Stomach (tissue), 9 donors: Measurements from ENCODE around the gene CACNA1I. TPM values are rescaled to one million over a fixed set of nuclear protein-coding genes. Genes with fewer than 3 reads are reported as not detected.

ENCODE experiments used
- DNase-seq, 2 donors: peaks; one replicate each; pipeline versions ENCODE4 v3.0.0 to v3.0.0-alpha.2; 2013 to 2019
- H3K27ac ChIP-seq, 5 donors: fragments of 200-600 bp in 4 of 5; sonication (generic) in 4 of 5; one replicate each; pipeline ENCODE4 v1.5.1; 2013 to 2019; ENCODE audit warnings: mild to moderate bottlenecking in 1 of 5, moderate library complexity in 1 of 5
- H3K27me3 ChIP-seq, 3 donors: fragments of 200-600 bp; sonication (generic); one replicate each; pipeline ENCODE4 v1.5.1; 2017 to 2019; ENCODE audit warnings: mixed run types in 1 of 3
- H3K36me3 ChIP-seq, 4 donors: fragments of 200-600 bp; sonication (generic); 1 replicate in 3 of 4; 2 replicates in 1 of 4; pipeline ENCODE4 v1.5.1; 2016 to 2019
- H3K4me1 ChIP-seq, 4 donors: fragments of 200-600 bp; sonication (generic); one replicate each; pipeline ENCODE4 v1.5.1; 2016 to 2019
- H3K4me3 ChIP-seq, 4 donors: fragments of 200-600 bp; sonication (generic) in 3 of 4; one replicate each; pipeline ENCODE4 v1.5.1; 2016 to 2019; ENCODE audit warnings: mild to moderate bottlenecking in 1 of 4
- H3K9me3 ChIP-seq, 4 donors: fragments of 200-600 bp; sonication (generic); one replicate each; pipeline ENCODE4 v1.5.1; 2016 to 2019
- EP300 ChIP-seq: sonication (generic); formaldehyde crosslinking; IDR thresholded peaks from one replicate; pipeline ENCODE4 v1.6.1; 2017; ENCODE audit warnings: antibody characterized with exemption
- POLR2A ChIP-seq, 4 donors: fragments of 450-650 bp; IDR thresholded peaks; one replicate each; pipeline ENCODE4 v1.6.1; 2016; ENCODE audit warnings: antibody characterized with exemption in 4 of 4, control low read depth in 2 of 4, mild to moderate bottlenecking in 1 of 4, moderate library complexity in 1 of 4
- POLR2AphosphoS5 ChIP-seq, 3 donors: sonication (generic); formaldehyde crosslinking; IDR thresholded peaks; one replicate each; pipeline ENCODE4 v1.6.1; 2016; ENCODE audit warnings: antibody characterized with exemption in 3 of 3
- WGBS, 5 donors: extraction: QIAGEN DNeasy Blood & Tissue Kit in 3 of 5; methylation state at CpG; one replicate each; pipeline versions ENCODE4 v1.1.5 to v1.1.7; 2013 to 2018; 5-methylcytosine and 5-hydroxymethylcytosine counted together
- intact Hi-C: fragments of 100-400 bp; cut with DNase I; formaldehyde crosslinking; loops from one replicate; pipeline ENCODE4 v1.15.1; 2023; ENCODE audit warnings: low total_unique reads
- polyA plus RNA-seq, 3 donors: library from polyadenylated mRNA; stranded (reverse); fragments of 200-250 nt; gene quantifications; one replicate each; pipeline ENCODE4 v1.2.3, GENCODE V29; 2013
- total RNA-seq, 5 donors: library from RNA; depleted of rRNA; stranded (reverse); fragments of >200 nt; gene quantifications; one replicate each; pipeline versions ENCODE4 v1.1.0 to v1.2.3, GENCODE V29; 2014 to 2016
- TF ChIP-seq, protein P1 (sequence below), 7 experiments: fragments of 450-650 bp in 4 of 7; fragments of 200-600 bp in 3 of 7; sonication (generic) in 3 of 7; IDR thresholded peaks; one replicate each; pipeline ENCODE4 v1.5.1; 2016 to 2019; ENCODE audit warnings: antibody characterized with exemption in 7 of 7, control low read depth in 2 of 7, mild to moderate bottlenecking in 1 of 7
- donor health status: healthy with polysubstance abuse.
- donor health status: Bipolar disorder and iron deficiency.
- donor health status: healthy.

The CACNA1I gene
- total and polyA plus RNA-seq, 8 donors = 0.06 to 4.0 (median 0.22) TPM; not detected in 2

DNA sequence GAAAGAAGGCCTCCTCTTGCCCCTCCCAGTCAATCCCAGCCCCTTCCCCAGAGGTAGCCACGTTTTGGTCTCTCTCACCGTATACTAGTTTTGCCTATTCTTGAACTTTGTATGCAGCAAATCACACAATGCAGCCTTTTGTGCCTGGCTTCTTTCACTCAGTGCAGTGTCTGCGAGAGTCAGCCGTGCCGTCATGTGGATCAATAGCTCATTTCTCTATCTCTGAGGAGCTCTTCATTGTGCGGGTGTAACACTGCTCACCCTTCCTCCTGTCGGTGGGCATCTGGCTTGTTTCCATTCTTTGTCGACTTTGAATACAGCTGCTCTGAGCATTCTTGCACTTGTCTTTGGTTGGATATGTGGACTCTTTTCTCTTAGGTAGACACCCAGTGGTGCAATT lies 146.5 kb downstream of the CACNA1I start:
- TF ChIP-seq, protein P1, sequence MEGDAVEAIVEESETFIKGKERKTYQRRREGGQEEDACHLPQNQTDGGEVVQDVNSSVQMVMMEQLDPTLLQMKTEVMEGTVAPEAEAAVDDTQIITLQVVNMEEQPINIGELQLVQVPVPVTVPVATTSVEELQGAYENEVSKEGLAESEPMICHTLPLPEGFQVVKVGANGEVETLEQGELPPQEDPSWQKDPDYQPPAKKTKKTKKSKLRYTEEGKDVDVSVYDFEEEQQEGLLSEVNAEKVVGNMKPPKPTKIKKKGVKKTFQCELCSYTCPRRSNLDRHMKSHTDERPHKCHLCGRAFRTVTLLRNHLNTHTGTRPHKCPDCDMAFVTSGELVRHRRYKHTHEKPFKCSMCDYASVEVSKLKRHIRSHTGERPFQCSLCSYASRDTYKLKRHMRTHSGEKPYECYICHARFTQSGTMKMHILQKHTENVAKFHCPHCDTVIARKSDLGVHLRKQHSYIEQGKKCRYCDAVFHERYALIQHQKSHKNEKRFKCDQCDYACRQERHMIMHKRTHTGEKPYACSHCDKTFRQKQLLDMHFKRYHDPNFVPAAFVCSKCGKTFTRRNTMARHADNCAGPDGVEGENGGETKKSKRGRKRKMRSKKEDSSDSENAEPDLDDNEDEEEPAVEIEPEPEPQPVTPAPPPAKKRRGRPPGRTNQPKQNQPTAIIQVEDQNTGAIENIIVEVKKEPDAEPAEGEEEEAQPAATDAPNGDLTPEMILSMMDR (IDR thresholded peaks at IDR 0.05) = no peak
- no peak for TF ChIP-seq POLR2A (IDR thresholded peaks at IDR 0.05)

DNA sequence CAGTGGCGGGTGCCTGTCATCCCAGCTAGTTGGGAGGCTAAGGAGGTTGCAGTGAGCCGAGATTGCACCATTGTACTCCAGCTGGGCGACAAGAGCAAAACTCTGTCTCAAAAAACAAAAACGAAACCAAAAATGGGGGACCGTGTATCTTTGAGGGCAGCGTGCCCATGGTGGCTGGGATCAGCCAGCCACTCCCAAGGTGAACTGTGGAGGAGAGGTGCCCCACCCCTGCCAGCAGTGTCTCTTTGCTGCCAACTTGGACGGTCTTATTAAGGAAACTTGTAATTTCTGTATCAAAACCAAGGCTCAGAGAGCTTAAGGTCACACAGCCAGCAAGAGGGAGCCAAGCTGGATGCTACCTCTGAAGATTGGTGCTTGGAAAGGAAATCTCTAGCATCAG lies 147.7 kb downstream of the CACNA1I start:
- 69 to 78% (median 75%) methylated on average over 7 of the region's 7 CpGs for WGBS, 5 donors
- intact Hi-C loops = no loop called here
- H3K36me3 ChIP-seq = no peaks in the 10 kb centered on the region
- DNase-seq = no peak
- H3K27ac ChIP-seq = no peak overlapping the region
- TF ChIP-seq, protein P1 (IDR thresholded peaks at IDR 0.05) = no peak
- TF ChIP-seq EP300 = no peak
- TF ChIP-seq POLR2A (IDR thresholded peaks at IDR 0.05) = no peak
- TF ChIP-seq POLR2AphosphoS5 (IDR thresholded peaks at IDR 0.05) = no peak
- peaks cover 0 to 38% (median 4%) of the 10 kb centered on the region in 3 donors for H3K27me3 ChIP-seq
- no peaks in the 10 kb centered on the region for H3K4me1 ChIP-seq
- no peaks in the 10 kb centered on the region for H3K9me3 ChIP-seq
- H3K4me3 ChIP-seq = no peak overlapping the region

More for the DNA sequence above, 146.5 kb downstream of the CACNA1I start:
- Histone ChIP-seq H3K36me3 (no peaks in the 10 kb centered on the region), H3K4me1 (no peaks in the 10 kb centered on the region), H3K9me3 (no peaks in the 10 kb centered on the region), H3K27ac (no peak overlapping the region), H3K4me3 (no peak overlapping the region), H3K27me3 (peaks cover 0 to 45% (median 7%) of the 10 kb centered on the region in 3 donors)
- WGBS, 5 donors = 60 to 78% (median 73%) methylated on average over 8 of the region's 8 CpGs
- no peak for DNase-seq
- intact Hi-C loops = no loop called here

DNA sequence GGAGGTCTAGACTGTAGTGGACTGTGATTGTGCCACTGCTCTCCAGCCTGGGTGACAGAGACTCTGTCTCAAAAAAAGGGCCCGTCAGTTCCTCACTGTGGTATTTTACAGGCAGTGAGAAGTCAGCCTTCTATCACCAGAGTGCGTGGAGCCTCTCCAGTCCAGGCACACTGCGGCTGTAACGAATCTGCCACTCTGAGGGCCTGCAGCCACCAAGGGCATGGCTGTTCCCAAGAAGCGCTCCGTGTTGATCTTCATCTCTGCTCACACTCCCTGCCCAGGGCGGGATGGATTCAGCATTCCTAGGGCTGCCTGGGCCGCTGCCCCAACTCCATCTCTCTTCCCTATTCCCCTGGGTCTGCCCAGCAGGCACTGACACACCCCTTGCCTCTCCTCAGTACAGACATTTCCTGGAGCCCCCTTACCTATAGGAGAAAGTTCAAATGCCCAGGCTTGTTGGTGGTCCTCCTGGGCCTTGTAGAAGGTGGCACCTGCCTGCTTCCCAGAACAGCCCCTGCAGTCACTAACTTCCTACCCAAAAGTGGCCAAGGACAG lies 148.4 kb downstream of the CACNA1I start:
- WGBS, 5 donors = 86 to 92% (median 91%) methylated on average over 8 of the region's 8 CpGs
- intact Hi-C loops = no loop called here
- TF ChIP-seq EP300 = no peak
- no peak for TF ChIP-seq POLR2AphosphoS5 (IDR thresholded peaks at IDR 0.05)
- TF ChIP-seq, protein P1 (IDR thresholded peaks at IDR 0.05) = no peak
- no peak for TF ChIP-seq POLR2A (IDR thresholded peaks at IDR 0.05)
- DNase-seq = no peak
- no peak overlapping the region for H3K27ac ChIP-seq
- H3K36me3 ChIP-seq = no peaks in the 10 kb centered on the region
- H3K4me1 ChIP-seq = no peaks in the 10 kb centered on the region
- H3K27me3 ChIP-seq = peaks cover 0 to 35% (median 4%) of the 10 kb centered on the region in 3 donors
- no peaks in the 10 kb centered on the region for H3K9me3 ChIP-seq
- H3K4me3 ChIP-seq = no peak overlapping the region

DNA sequence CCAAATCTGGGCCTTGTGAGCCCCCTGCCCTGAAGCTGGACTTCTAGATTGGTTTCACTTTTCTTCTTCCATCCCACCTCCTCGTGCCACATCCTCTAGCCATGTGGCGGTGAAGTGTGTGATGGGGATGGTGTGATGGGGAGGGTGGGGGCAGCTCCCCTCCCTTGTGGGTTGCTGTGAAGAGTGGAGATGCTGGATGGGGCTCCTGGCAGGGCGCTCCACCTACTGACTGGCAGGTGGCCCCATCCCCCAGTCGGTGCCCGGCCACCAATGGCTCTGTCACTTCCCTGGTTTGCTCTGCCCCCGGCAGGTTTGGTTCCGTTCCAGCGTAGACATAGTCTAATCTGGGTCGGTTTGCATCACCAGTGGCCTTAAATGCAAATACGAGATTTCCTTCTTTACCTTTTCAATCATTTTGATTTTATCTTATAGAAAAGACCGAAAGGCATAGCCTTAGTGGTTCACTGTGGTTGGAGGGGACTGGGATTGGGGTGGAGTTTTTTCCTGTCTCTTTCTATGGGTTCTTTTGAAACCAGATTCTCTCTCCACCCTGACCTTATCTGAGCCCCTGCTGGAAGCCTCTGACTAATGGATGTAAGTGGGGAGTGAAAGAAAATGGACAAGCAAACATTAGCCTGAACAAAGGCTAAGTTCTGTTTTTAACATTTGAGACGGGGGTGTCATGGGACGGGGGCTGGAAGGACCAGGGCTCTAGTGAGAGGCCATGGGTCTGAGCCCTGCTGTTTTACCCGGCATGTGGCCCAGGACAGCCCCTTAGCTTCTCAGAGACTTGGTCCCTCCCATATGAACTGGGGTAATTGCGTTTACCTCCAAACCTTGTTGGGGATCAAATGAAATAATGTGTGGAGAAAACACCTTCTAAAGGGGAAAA lies 149.3 kb downstream of the CACNA1I start:
- peak in 1 of 2 donors; percentile 32 for DNase-seq
- intact Hi-C loops = no loop called here
- Histone ChIP-seq H3K4me1 (no peaks in the 10 kb centered on the region), H3K27ac (no peak overlapping the region), H3K4me3 (no peak overlapping the region), H3K9me3 (no peaks in the 10 kb centered on the region), H3K27me3 (peaks cover 4 to 34% (median 4%) of the 10 kb centered on the region in 3 donors), H3K36me3 (no peaks in the 10 kb centered on the region)
- TF ChIP-seq POLR2AphosphoS5 (IDR thresholded peaks at IDR 0.05) (no peak), EP300 (no peak), POLR2A (IDR thresholded peaks at IDR 0.05) (no peak)
- TF ChIP-seq, protein P1 (IDR thresholded peaks at IDR 0.05) = no peak
- 38 to 65% (median 62%) methylated on average over 15 of the region's 15 CpGs for WGBS, 5 donors
